Naive B cell (primary cell): ENCODE results near the gene VPS8. TPM values are rescaled to one million over a fixed set of nuclear protein-coding genes. Genes with fewer than 3 reads are reported as not detected.
A peak's percentile ranks its signal among the peaks of the same experiment; 100 is the strongest.

Experiments used
- ATAC-seq, 2 donors: fragments of 150-1000 bp; cut with Tn5 transposase; 2 replicates each; pipeline ENCODE4 v1.10.0; 2021; ENCODE audit warnings: low read depth in 2 of 2, mild to moderate bottlenecking in 2 of 2, moderate library complexity in 2 of 2
- DNase-seq: peaks from one replicate; pipeline ENCODE4 v3.0.0; 2022
- H3K27ac Mint-ChIP-seq, 6 donors: one replicate each; pipeline ENCODE4 v1.8.0; 2020 to 2022; ENCODE audit warnings: mild to moderate bottlenecking in 6 of 6, mixed read lengths in 6 of 6, moderate library complexity in 5 of 6, inconsistent platforms in 2 of 6
- H3K27me3 Mint-ChIP-seq, 3 donors: one replicate each; pipeline ENCODE4 v1.8.0; 2021 to 2022; ENCODE audit warnings: mixed read lengths in 3 of 3, mild to moderate bottlenecking in 1 of 3
- H3K36me3 Mint-ChIP-seq, 2 donors: one replicate each; pipeline ENCODE4 v1.8.0; 2020 to 2022; ENCODE audit warnings: mixed read lengths in 2 of 2, inconsistent platforms in 1 of 2, mild to moderate bottlenecking in 1 of 2
- H3K4me1 Mint-ChIP-seq, 3 donors: one replicate each; pipeline ENCODE4 v1.8.0; 2020 to 2022; ENCODE audit warnings: mixed read lengths in 3 of 3, inconsistent platforms in 1 of 3, mild to moderate bottlenecking in 1 of 3, moderate library complexity in 1 of 3
- H3K4me3 Mint-ChIP-seq, 8 donors: one replicate each; pipeline ENCODE4 v1.8.0; 2020 to 2022; ENCODE audit warnings: mild to moderate bottlenecking in 8 of 8, mixed read lengths in 8 of 8, moderate library complexity in 8 of 8, inconsistent platforms in 2 of 8
- H3K9me3 Mint-ChIP-seq, 7 donors: one replicate each; pipeline ENCODE4 v1.8.0; 2020 to 2022; ENCODE audit warnings: mixed read lengths in 7 of 7, mild to moderate bottlenecking in 5 of 7, inconsistent platforms in 2 of 7, moderate library complexity in 1 of 7
- polyA plus RNA-seq, 6 donors: library from polyadenylated mRNA; unstranded; fragments of 300-500 nt; fragmentation: Illumina TruSeq; gene quantifications; one replicate each; pipeline ENCODE4 v1.2.3, GENCODE V29; 2021; ENCODE audit warnings: low read depth in 6 of 6

The VPS8 gene
- polyA plus RNA-seq, 6 donors from 2014 or later, result 19.4 to 33.2 (median 23.7) TPM

GRCh38 chr3:184827572-184827971 lies 15.6 kb downstream of the VPS8 start:
- Mint-ChIP-seq H3K4me3 (no peak overlapping the region), H3K9me3 (peaks cover 0 to 6% (median 0%) of the 10 kb centered on the region in 7 donors), H3K27ac (no peak overlapping the region), H3K36me3 (peaks cover 31 to 44% of the 10 kb centered on the region in 2 donors), H3K4me1 (peaks cover 0 to 8% (median 5%) of the 10 kb centered on the region in 3 donors), H3K27me3 (no peaks in the 10 kb centered on the region)
- ATAC-seq (no peak), DNase-seq (no peak)

- peaks cover 0 to 6% (median 0%) of the 10 kb centered on the region in 7 donors for H3K9me3 Mint-ChIP-seq
- no peak overlapping the region for H3K4me3 Mint-ChIP-seq
- DNase-seq (no peak), ATAC-seq (no peak)
- H3K36me3 Mint-ChIP-seq, result peaks cover 38 to 60% of the 10 kb centered on the region in 2 donors
- H3K4me1 Mint-ChIP-seq, result peaks cover 0 to 8% (median 2%) of the 10 kb centered on the region in 3 donors
- H3K27me3 Mint-ChIP-seq, result no peaks in the 10 kb centered on the region
- H3K27ac Mint-ChIP-seq, result no peak overlapping the region
Observed at GRCh38 chr3:184832044-184832443, 20.1 kb downstream of the VPS8 start.

GRCh38 chr3:184832903-184833302 lies 20.9 kb downstream of the VPS8 start:
- Mint-ChIP-seq H3K4me3 (no peak overlapping the region), H3K27ac (no peak overlapping the region), H3K36me3 (peaks cover 36 to 52% of the 10 kb centered on the region in 2 donors), H3K27me3 (no peaks in the 10 kb centered on the region), H3K9me3 (peaks cover 0 to 6% (median 0%) of the 10 kb centered on the region in 7 donors), H3K4me1 (peaks cover 0 to 5% (median 2%) of the 10 kb centered on the region in 3 donors)
- ATAC-seq, result no peak
- DNase-seq, result no peak

GRCh38 chr3:184836090-184836822 lies 24.3 kb downstream of the VPS8 start:
- Mint-ChIP-seq H3K4me3 (no peak overlapping the region), H3K27me3 (no peaks in the 10 kb centered on the region), H3K9me3 (no peaks in the 10 kb centered on the region), H3K36me3 (peaks cover 23 to 43% of the 10 kb centered on the region in 2 donors), H3K27ac (peak overlapping the region in 1 of 6 donors; percentile 26), H3K4me1 (peaks cover 0 to 2% (median 0%) of the 10 kb centered on the region in 3 donors)
- no peak for ATAC-seq
- no peak for DNase-seq

- Mint-ChIP-seq H3K4me1 (peaks cover 0 to 7% (median 0%) of the 10 kb centered on the region in 3 donors), H3K9me3 (no peaks in the 10 kb centered on the region), H3K4me3 (no peak overlapping the region), H3K27ac (no peak overlapping the region), H3K36me3 (peaks cover 2 to 11% of the 10 kb centered on the region in 2 donors), H3K27me3 (no peaks in the 10 kb centered on the region)
- DNase-seq (no peak), ATAC-seq (no peak)
Observed at GRCh38 chr3:184842433-184842832, 30.5 kb downstream of the VPS8 start.

GRCh38 chr3:184845819-184846218 lies 33.9 kb downstream of the VPS8 start:
- Mint-ChIP-seq H3K9me3 (no peaks in the 10 kb centered on the region), H3K4me1 (peaks cover 0 to 7% (median 0%) of the 10 kb centered on the region in 3 donors), H3K27me3 (no peaks in the 10 kb centered on the region), H3K27ac (no peak overlapping the region), H3K36me3 (peaks cover 0 to 13% of the 10 kb centered on the region in 2 donors), H3K4me3 (no peak overlapping the region)
- no peak for DNase-seq
- no peak for ATAC-seq

- no peaks in the 10 kb centered on the region for H3K27me3 Mint-ChIP-seq
- H3K9me3 Mint-ChIP-seq, result no peaks in the 10 kb centered on the region
- H3K36me3 Mint-ChIP-seq, result peaks cover 0 to 20% of the 10 kb centered on the region in 2 donors
- DNase-seq (no peak), ATAC-seq (no peak)
- H3K4me3 Mint-ChIP-seq, result no peak overlapping the region
- H3K4me1 Mint-ChIP-seq, result peaks cover 0 to 7% (median 0%) of the 10 kb centered on the region in 3 donors
- no peak overlapping the region for H3K27ac Mint-ChIP-seq
Observed at GRCh38 chr3:184846496-184846895, 34.5 kb downstream of the VPS8 start.

- no peak for DNase-seq
- Mint-ChIP-seq H3K4me1 (peaks cover 0 to 7% (median 0%) of the 10 kb centered on the region in 3 donors), H3K27ac (no peak overlapping the region), H3K36me3 (peaks cover 12 to 37% of the 10 kb centered on the region in 2 donors), H3K9me3 (no peaks in the 10 kb centered on the region), H3K4me3 (no peak overlapping the region), H3K27me3 (no peaks in the 10 kb centered on the region)
- ATAC-seq, result no peak
Observed at GRCh38 chr3:184848934-184849333, 37.0 kb downstream of the VPS8 start.

- DNase-seq, result no peak
- Mint-ChIP-seq H3K36me3 (peaks cover 13 to 45% of the 10 kb centered on the region in 2 donors), H3K4me3 (no peak overlapping the region), H3K4me1 (peaks cover 0 to 7% (median 0%) of the 10 kb centered on the region in 3 donors), H3K9me3 (no peaks in the 10 kb centered on the region), H3K27ac (no peak overlapping the region), H3K27me3 (no peaks in the 10 kb centered on the region)
- ATAC-seq, result no peak
Observed at GRCh38 chr3:184850201-184850600, 38.2 kb downstream of the VPS8 start.

- H3K4me3 Mint-ChIP-seq, result no peak overlapping the region
- no peak for ATAC-seq
- no peak overlapping the region for H3K27ac Mint-ChIP-seq
- peaks cover 42 to 62% of the 10 kb centered on the region in 2 donors for H3K36me3 Mint-ChIP-seq
- H3K9me3 Mint-ChIP-seq, result no peaks in the 10 kb centered on the region
- H3K27me3 Mint-ChIP-seq, result no peaks in the 10 kb centered on the region
- no peaks in the 10 kb centered on the region for H3K4me1 Mint-ChIP-seq
- no peak for DNase-seq
Observed at GRCh38 chr3:184857099-184857498, 45.1 kb downstream of the VPS8 start.

GRCh38 chr3:184864000-184864399 lies 52.0 kb downstream of the VPS8 start:
- Mint-ChIP-seq H3K27ac (peak overlapping the region in 1 of 6 donors; percentile 44), H3K36me3 (peaks cover 29 to 36% of the 10 kb centered on the region in 2 donors), H3K4me1 (no peaks in the 10 kb centered on the region), H3K4me3 (no peak overlapping the region), H3K9me3 (no peaks in the 10 kb centered on the region), H3K27me3 (no peaks in the 10 kb centered on the region)
- ATAC-seq (no peak), DNase-seq (no peak)

GRCh38 chr3:184868477-184868876 lies 56.5 kb downstream of the VPS8 start:
- Mint-ChIP-seq H3K27me3 (no peaks in the 10 kb centered on the region), H3K9me3 (no peaks in the 10 kb centered on the region), H3K4me3 (no peak overlapping the region), H3K4me1 (no peaks in the 10 kb centered on the region), H3K36me3 (peaks cover 25 to 27% of the 10 kb centered on the region in 2 donors), H3K27ac (no peak overlapping the region)
- ATAC-seq (no peak), DNase-seq (no peak)

GRCh38 chr3:184872200-184872599 lies 60.2 kb downstream of the VPS8 start:
- ATAC-seq, result no peak
- Mint-ChIP-seq H3K4me1 (no peaks in the 10 kb centered on the region), H3K9me3 (no peaks in the 10 kb centered on the region), H3K27me3 (no peaks in the 10 kb centered on the region), H3K27ac (peak overlapping the region in 1 of 6 donors; percentile 2), H3K36me3 (peaks cover 16 to 21% of the 10 kb centered on the region in 2 donors), H3K4me3 (no peak overlapping the region)
- no peak for DNase-seq

- peak overlapping the region in 1 of 6 donors; percentile 4 for H3K27ac Mint-ChIP-seq
- no peak overlapping the region for H3K4me3 Mint-ChIP-seq
- DNase-seq (no peak), ATAC-seq (no peak)
- peaks cover 16 to 21% of the 10 kb centered on the region in 2 donors for H3K36me3 Mint-ChIP-seq
- H3K4me1 Mint-ChIP-seq, result no peaks in the 10 kb centered on the region
- no peaks in the 10 kb centered on the region for H3K27me3 Mint-ChIP-seq
- no peaks in the 10 kb centered on the region for H3K9me3 Mint-ChIP-seq
Observed at GRCh38 chr3:184873141-184873540, 61.2 kb downstream of the VPS8 start.
